ENCODE results near the gene DEPP1.

DEPP1 gene

DNA sequence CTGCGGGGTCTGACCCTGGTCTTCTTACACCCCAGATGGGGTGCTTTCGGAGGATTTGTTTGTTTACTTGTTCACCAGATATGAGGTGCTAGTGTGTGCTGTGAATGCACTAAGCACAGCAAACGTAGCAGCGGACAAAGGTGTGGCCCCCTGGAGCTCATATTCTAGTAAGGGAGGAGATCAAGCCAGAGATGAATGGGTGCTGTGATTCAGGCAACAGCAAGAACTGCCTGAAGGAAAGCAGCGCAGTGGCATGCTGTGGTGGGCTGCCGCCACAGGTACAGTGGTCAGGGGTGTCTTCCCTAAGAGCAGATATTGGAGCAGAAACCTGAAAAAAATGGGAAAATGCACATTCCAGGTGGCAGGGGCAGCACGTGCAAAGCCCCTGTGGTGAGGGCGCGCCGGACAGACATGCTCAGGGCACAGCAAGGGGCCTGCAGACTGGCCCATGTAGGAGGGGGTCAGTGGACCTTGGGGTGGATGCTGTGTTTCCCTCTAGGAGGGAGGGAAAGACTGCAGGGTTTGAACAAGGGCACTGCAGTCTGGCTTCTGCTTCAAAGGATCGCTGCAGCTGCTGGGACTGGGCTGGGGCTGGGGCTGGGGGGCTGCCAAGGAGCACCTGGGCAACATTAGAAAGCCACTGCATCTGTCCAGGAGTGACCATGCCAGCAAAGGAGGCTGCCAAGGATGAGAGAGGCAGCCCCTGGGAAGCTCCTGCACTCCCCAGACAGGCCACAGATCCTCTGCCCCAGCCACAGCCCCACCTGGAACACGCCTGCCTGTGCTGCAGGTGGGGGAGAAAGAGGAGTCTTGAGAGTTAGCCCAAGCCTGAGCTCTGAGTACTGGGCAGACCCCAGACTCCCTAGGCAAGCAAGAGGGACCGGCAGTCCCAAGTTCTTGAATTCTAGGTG lies 927 bp upstream of the DEPP1 start:
- no peak for DNase-seq (ENCODE audit: low spot score)

DNA sequence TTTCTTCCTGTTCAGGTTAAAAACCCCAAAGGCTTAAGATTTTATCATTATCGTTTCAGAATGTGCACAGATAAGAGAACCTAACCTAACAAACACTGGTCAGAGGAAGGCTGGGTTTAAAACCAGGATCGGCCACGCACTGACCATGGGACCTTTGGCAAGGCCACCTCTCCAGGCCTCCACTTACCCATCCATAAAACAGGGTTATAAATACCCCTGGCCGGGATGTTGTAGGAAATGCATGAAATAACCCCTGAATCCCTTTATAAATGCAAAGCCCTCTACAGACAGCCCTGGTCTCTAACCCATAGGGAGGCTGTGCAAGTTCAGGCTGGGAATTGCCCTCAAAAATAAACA lies 418 bp downstream of the DEPP1 start:
- no peak for DNase-seq (ENCODE audit: low spot score)

DNA sequence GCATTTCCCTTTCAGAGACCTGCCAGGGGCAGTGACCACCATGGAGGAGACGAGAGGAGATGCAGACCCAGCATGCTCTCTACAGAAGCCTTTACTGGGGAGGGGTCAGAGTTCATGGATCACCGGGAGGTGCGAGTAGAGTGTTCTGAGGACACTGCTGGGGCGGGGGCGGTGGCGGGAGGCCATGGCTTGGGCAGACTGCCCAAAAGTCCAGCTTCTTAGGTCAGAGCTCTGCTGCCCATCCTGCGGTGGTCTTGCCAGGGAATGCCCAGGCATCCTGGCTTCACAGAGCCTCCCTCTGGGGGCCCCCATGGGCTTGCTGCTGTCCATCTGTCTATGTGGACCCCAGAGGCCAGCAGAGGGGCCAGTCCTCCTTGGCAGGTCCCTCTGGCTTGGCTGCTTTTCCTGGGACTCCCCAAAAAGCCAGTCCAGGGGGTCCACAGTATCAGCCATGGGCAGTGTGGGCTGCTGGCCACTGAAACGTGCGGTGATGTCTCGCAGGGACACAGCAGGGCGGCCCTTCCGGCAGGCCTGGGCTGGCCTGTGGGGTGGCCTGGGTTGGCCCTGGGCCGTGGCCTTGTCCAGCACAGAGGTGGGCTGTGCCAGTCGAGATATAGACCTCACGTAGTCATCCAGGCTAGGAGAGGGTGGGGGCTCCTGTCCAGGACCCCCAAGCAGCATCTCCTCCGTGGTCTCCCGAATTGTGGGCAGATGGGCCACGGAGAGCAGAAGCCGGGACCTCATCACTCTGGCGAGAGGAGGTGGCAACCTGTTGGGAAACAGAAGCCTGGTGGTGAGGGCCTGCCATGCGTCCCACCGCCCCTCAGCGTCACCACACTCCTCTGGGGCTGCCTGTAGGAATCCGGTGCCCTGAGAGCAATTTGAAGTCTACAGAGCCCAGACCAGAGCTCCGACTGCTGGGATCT lies 1.1 kb downstream of the DEPP1 start:
- no peak for DNase-seq (ENCODE audit: low spot score)

DNA sequence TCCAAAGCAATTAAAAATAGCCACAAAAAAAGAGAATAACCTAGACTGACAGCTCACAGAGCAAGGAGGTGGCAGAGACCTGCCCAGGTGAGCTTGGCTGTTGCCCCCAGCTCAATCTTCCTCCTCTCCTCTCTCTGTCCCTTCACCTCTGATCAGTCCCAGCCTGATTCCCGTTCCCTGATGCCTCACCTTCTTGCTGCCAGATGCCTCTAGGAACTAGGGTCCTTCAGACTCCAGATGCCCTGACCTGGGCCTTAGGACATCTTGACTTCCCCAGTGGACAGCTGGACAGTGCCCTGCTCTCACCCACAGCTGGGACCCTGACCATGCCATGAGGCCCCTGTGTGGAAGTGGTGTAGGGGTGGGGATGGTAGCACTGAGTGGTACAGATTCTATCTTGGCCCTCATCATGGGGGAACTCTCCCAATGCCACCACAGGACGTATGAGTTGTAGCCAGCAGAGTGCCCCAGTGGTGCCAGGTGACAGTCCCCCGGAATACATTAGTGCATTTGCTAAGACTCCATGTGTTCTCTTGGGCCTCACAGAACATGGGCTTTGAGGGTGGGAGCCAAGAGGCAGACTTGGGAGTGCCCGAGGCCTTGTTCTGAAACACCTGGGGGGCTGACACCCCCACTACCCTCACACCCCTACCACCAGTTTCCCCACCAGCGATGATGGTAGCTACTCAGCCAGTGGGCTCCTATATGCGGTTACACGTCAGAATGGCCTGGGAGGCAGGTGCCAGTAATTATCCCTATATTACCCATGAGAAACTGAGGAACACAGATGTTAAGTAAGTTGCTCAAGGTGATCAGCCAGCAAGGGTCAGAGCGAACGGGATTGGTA lies 2.0 kb downstream of the DEPP1 start:
- no peak for DNase-seq (ENCODE audit: low spot score)

DNA sequence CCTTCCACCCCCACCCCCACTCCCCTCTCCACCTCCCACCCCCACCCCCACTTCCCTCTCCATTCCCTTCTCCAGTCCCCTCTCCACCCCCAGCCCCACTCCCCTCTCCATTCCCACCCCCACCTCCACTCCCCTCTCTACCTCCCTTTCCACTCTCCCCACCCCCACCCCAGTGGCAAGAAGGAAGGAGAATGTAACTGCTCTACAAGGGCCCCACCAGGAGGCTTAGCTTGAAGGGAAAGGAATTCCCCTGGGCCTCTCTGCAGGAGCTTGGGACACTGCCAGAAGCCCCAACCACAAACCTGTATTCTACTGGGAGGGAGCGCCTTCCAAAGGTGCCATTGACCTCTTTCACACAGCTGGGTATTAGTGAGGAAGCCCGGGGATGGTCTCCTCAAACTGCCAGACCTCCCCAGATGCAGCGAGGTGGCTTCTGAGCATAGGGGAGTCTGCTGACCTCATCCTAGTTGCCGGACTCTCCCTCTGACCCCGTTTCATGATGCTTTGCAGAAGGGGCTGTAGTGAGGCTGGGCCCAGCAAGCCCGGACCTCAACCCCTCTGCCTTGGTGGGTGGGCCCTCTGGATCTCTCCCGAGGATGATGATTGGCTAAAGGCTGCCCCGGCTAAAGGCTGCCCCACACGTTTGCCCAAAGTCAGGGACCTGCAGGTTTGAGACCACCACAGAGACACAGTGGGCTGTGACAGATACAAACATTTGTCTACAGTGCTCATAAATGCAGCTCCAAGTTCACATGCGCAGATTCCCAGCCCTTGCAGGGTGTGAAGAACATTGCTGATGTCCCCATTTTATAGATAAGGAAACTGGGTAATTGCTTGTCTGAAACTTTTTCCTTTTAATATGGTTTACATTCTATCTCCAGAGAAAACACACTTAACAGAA lies 2.9 kb downstream of the DEPP1 start:
- DNase-seq (ENCODE audit: low spot score) = no peak

DNA sequence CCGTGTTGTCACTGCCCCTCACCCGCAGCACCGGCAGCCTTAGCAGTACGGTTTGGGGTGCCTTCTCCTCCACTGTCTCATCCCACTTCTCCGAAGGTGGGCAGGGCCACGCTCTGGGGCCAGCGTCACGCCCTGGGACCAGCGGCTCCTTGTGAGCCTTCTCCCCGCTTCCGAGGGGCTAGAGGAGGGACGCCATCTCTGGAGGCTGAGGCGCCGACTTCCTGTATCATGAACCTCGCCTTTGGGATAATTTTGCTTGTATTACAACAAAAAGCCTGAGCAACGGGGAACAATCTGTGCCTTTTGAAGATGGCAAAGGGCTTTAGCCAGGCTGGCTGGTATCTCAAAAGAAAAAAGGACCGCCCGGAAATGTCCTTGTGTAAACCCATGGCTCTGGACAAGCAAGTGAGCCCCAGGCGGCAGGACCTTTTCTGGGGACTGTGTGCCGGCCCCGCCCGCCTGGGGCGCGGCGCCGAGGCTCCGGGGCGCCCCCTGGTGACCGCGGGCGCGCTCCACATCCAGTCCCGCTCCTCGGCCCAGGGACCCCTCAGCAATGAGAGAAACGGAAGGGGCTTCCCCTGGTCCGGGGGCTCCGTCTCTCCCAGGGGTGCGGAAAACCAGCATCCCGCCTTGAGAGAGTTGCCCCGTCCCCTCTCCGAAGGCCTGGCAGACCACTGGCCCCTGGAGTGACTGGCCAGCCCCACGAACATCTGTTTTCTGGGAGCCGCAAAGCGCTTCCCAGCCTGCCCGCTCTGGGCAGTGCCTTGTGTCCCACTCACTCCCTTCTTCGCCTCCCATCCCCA lies 3.8 kb downstream of the DEPP1 start:
- DNase-seq (ENCODE audit: low spot score) = peak; percentile 74

DNA sequence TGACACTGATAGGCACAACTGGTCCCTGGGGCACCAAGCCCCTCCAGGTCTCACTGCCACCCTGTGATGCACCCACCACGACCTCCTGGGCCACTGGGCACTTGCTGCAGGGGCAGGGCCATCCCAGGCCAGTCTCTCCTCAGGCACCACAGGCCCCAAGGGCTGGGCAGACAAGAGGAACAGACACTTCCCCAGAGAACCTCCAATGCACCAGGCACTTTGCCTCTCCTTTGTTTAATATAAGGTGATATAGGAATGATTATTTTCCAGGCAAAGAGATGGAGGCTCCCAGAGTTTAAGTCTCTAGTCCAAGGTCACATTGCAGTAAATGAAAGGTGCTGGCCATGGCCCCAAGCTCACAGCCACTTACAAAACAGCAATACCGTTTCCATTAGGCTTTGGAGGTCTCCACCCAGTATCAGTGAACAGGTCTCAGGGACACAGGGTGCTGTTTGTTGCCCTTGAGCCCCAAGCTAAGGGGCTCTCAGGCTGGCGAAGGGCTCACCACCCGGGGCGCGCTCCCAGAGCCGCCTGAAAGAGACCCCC lies 4.5 kb downstream of the DEPP1 start:
- DNase-seq (ENCODE audit: low spot score) = no peak

DNA sequence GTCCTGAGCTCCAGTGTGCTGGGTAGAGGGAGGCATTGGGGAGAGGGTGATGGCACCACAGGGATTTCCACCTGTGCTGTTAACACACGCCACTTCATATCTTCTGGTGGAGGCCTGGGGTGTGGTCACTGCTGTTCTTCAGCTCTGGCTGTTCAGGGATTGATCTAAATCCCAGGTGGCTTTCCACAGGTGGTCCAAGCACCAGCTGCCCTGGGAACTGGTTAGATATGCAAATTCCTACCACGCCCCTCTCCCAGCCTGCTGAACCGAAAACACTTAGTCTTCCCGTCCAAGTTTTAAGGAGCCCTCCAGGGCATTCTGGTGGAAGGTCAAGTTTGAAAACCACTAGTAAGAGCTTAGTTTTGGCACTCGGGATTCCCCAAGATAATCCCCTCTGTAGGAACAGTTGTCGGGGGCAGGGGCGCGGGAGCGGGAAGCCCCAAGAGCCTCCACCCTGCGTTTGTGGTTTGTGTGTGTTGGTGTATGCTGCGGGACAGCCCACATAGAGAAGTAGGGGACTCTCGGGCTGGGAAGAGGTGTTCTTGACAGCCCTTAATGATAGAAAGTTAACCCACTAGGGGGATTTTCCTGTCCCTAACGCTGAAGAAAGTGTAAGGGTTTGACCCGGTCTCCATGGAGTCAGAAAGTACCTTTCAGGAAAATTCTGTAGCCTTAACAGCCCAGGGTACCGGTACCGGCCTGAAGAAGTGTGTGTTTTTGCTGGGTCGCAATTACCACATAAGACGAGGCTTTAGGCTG lies 5.1 kb downstream of the DEPP1 start:
- DNase-seq (ENCODE audit: low spot score) = peak; percentile 56

DNA sequence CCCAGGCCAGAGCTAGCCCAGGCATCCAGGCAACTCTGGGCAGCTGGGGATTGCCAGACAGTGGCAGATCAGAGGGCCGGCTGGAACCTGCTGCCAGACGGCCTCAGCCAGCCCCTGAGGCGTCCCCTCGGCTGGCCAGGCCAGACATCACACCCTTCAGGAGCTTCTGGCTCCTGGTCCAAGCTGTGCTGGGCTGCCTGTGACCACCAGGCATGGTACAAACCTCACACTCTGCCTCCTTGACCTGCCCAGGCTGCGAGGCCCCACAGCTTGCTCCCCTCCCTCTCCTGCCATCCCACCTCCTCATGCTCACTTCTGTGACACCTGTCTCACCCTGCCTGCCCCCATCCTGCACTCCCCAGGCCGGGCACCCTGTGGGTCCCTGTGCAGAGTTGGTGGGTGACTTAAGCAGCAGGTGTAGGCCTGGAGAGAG lies 5.7 kb downstream of the DEPP1 start:
- no peak for DNase-seq (ENCODE audit: low spot score)

DNA sequence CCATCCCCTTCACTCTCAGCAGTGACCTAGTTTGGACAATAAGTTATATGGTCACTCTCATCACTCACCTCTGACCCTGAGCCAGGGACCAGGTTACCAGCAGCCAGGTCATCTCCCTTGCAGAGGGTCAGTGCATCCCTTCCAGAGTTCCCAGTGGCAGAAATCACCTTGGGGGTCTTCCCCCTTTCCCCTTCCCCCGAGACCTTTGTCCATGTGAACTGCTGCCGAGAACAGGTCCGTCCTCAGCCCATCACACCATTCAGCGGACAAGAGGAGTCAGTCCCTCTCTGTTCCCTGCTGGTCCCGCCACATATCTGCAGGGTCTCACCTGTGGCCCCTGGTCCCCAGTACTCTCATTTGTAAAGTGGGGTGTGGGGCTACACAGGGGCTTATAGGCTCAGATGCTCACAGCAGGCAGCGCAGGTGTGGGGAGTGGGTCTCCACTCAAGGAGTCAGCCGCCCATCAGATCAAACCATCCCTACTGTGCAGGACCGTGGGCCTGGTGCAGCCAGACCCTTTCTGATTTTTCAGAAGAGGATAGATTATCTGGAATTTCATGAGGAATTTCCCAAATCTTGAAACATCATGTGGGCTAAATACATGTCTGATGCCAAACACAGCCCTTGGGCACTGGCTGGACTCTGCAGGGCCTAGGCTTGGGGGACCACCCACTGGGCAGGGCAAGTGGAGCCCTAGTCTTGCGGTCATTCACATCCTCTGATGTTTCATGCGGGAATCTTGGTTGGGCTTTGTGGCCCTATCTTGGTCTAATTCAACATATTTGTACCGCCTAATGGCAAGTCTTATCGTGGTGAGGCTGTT lies 6.5 kb downstream of the DEPP1 start:
- no peak for DNase-seq (ENCODE audit: low spot score)

DNA sequence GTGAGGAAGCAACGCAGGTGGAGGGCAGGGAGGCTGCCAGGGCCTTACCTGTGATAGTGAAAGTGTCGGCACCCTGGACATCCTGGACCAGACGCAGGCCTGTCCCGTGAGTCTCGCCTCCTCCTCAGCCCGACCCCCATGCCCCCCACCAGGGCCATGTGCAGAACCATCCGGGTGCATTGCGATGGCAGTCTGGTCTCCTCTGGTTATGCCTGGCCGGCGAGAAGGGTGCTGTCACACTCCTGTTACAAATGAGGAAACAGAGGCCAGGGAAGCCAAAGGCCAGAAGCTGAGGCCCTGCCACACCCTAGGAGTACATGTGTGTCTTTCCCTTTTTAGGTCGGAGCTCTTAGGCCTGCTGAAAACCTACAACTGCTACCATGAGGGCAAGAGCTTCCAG lies 7.2 kb downstream of the DEPP1 start:
- DNase-seq (ENCODE audit: low spot score) = no peak

DNA sequence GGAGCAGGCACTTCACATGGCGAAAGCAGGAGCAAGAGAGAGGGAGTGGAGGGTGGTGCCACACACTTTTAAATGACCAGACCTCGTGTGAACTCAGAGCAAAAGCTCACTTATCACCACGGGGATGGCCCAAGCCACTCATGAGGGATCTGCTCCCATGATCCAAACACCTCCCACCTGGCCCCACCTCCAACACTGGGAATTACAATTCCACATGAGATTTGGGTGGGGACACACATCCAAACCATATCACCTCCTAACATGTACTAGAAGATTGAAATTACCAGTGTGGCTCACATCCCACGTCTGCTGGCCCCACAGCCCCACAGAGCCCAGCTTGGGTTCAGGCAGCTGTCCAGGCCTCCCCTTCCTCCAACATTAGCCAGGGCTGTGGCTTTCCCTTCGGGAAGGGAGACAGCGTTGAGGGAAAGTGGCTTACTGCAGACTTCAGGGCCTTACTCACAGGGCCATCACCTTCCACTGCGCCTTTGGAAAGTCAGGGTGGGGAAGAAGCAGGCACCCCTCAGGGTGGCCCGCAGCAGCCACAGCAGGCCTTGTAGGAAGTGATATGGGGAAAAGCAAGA lies 7.7 kb downstream of the DEPP1 start:
- DNase-seq (ENCODE audit: low spot score) = no peak

DNA sequence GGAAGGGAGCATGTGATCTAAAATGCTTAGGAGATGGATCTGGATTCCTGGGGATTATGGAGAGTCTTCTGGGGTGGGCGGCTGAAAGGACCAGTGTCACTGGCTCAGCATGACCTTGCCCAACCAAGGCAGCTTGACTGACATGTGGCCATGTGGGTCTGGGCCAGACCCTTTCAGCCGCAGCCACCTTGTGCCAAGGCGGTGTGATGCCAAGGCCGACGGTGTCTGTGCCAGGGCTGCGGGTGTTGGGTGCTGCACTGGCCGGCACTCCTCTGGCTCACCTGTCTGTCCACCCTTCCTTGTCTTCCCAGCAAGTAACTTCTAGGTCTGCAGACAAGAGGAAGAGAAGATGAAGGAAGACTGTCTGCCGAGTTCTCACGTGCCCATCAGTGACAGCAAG lies 8.8 kb downstream of the DEPP1 start:
- no peak for DNase-seq (ENCODE audit: low spot score)

DNA sequence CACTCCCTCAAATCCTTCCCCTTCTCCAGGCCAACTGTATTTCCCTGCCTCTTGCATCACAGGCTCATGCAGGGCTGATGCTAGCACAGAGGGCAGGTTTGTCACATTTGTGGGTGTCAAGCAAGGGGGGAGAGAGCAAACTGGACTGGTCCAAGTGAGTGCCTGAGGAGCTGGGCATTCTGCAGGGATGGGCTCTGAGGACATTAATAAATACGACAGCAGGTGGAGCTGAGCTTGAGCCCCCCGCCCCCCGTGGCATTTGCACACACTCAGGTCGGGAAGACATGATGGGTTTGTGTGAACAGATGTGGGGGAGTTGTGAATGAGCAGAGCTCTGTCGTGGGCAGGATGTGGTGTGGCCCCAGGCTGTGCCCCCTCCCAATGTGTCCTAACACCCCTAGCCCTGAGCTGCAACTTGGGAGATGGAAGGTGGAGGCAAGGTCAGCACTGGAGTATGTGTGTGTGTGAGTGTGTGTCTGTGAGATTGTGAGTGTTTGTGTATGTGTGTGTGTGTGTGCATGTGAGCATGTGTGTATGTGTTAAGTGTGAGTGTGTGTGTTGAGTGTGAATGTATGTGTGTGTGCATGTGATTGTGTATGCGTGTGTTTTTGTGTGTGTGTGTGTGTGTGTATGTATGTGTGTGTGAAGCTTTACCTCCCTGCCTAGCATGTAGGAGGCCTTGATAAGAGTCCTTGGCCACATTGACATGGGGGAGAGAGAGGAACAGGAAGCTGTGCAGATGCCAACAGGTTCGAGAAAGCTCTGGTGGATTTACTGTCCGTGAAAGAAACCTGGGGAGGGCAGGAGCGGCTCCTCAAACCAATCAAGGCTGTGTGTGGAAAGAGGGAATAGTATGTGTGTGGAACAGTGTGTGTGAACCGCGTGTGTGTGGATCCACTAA lies 9.9 kb downstream of the DEPP1 start:
- DNase-seq (ENCODE audit: low spot score) = no peak

DNA sequence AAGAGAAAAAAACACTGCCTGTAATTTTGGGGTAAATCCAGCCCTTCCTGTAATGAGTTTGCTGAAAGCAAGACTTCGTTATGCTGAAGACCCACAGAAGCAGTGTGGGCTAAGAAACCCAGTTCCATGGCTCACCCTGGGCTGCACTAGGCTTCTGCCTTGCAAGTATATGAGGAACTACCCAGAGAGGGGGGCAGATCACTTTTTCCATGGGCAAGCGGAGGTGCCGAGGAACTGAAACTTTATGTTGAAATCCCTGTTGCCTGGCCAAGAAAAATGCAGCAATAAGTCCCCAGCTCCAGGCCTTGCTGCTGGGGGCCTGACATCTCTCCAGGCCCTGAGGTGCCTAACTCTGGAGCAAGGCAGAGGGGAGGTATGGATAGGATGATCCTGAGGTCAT lies 10.5 kb downstream of the DEPP1 start:
- DNase-seq (ENCODE audit: low spot score) = peak; percentile 46

DNA sequence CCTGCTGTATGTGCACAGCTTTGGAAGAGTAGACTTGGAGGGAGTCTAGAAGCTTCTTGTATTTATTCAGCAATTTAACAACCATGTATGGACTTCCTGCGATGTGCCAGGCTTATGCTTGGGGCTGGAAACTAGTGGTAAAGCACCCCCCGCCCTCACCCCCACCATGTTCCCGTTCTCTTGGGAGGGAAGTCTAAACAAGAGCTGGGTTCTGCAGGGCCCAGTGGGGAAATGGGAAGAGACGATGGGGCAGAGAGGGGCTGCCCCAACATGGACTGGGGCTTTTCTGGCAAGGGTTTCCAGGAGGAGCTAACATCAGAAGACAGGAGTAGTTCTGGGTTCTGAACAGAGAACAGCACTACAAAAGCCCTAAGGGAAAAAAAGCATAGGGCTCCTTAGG lies 11.0 kb downstream of the DEPP1 start:
- no peak for DNase-seq (ENCODE audit: low spot score)

All from NAMALWA (cell line).